ENCODE results near the gene RPGR. TPM values are rescaled to one million over a fixed set of nuclear protein-coding genes. Genes with fewer than 3 reads are reported as not detected.

Gene RPGR
- total and polyA plus RNA-seq, 10 donors = 5.9 to 34.5 (median 12.5) TPM

DNA sequence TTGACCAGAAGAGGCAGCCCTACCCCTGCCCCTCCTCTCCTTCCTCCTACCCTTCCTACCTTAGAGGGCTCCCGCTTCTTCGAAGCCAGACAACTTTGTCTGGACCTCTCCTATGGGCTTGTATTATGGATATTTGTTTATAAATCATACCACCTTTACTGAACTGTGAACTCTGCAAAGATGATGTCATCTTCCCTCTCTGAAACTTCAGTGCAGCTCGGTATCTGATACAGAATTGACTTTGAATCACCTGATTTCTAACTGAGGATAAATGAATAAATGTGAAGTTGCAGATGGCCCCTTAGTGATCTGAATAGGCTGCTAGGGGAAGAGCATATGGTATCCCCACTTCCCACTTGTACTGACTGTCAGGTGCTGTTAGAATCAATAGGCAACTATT, 24.0 kb upstream of the RPGR start:
- intact Hi-C loops (cut with DNase I; ENCODE audit: low total_unique reads) = no loop called here

DNA sequence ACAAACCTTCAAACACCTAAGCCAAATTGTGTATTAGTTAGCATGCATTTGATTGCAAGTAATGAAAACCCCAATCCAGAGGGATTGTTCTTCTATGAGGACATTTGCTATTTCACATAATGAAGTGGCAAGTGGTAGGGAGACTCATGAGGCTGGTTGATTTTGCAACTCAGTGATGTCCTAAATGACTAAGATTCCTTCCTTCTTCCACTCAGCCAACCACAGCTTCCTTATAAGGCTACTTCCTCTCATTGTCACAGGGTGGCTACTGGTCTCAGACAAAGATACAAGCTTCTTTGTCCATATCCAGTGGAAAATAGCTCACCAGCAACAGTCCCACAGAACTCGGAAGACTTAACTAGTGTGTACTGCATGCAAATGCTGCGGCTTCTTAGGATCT, 19.8 kb upstream of the RPGR start:
- Histone ChIP-seq H3K36me3 (no peaks in the 10 kb centered on the region), H3K4me1 (peaks cover 0 to 4% (median 0%) of the 10 kb centered on the region in 6 donors), H3K27ac (no peak overlapping the region), H3K4me3 (no peak overlapping the region), H3K27me3 (replicated peaks in 1 of 7) (peaks cover 0 to 17% (median 0%) of the 10 kb centered on the region in 7 donors), H3K9me3 (no peaks in the 10 kb centered on the region)
- TF ChIP-seq POLR2AphosphoS5 (IDR thresholded peaks at IDR 0.05) = no peak
- intact Hi-C loops (cut with DNase I; ENCODE audit: low total_unique reads) = no loop called here
- WGBS, 5 donors = 52 to 72% (median 62%) methylated on average over 2 of the region's 2 CpGs
- DNase-seq = no peak

More for the DNA sequence above, 24.0 kb upstream of the RPGR start:
- TF ChIP-seq POLR2A (IDR thresholded peaks at IDR 0.05) = no peak
- TF ChIP-seq, protein P1, sequence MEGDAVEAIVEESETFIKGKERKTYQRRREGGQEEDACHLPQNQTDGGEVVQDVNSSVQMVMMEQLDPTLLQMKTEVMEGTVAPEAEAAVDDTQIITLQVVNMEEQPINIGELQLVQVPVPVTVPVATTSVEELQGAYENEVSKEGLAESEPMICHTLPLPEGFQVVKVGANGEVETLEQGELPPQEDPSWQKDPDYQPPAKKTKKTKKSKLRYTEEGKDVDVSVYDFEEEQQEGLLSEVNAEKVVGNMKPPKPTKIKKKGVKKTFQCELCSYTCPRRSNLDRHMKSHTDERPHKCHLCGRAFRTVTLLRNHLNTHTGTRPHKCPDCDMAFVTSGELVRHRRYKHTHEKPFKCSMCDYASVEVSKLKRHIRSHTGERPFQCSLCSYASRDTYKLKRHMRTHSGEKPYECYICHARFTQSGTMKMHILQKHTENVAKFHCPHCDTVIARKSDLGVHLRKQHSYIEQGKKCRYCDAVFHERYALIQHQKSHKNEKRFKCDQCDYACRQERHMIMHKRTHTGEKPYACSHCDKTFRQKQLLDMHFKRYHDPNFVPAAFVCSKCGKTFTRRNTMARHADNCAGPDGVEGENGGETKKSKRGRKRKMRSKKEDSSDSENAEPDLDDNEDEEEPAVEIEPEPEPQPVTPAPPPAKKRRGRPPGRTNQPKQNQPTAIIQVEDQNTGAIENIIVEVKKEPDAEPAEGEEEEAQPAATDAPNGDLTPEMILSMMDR (IDR thresholded peaks at IDR 0.05 in 8 of 11, conservative IDR thresholded peaks at IDR 0.05 in 3 of 11) = no peak
- no peak for TF ChIP-seq POLR2AphosphoS5 (IDR thresholded peaks at IDR 0.05)
- H3K4me1 ChIP-seq = peaks cover 0 to 4% (median 0%) of the 10 kb centered on the region in 6 donors
- H3K36me3 ChIP-seq = no peaks in the 10 kb centered on the region
- 75 to 94% (median 88%) methylated on average over 3 of the region's 3 CpGs for WGBS, 5 donors
- H3K27me3 ChIP-seq (replicated peaks in 1 of 7) = peaks cover 0 to 6% (median 0%) of the 10 kb centered on the region in 7 donors
- no peak for DNase-seq
- no peak overlapping the region for H3K4me3 ChIP-seq
- no peaks in the 10 kb centered on the region for H3K9me3 ChIP-seq
- no peak overlapping the region for H3K27ac ChIP-seq

DNA sequence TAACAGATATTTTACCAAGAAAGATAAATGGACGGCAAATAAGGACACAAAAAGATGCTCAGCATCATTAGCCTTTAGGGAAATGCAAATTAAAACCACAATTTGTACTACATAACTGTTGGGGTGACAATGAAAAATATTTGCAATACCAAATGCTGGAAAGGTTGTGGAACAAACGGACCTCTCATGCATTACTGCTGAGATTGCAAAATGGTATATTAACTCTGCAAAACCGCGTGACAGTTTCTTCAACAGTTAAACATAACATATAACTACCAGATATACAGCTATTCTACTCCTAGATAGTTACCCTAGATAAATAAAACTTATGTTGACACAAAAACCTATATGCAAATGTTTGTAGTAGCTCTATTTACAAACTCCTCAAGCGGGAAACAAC, 18.8 kb upstream of the RPGR start:
- TF ChIP-seq, protein P1 (IDR thresholded peaks at IDR 0.05 in 8 of 11, conservative IDR thresholded peaks at IDR 0.05 in 3 of 11) = no peak
- no peak for TF ChIP-seq POLR2AphosphoS5 (IDR thresholded peaks at IDR 0.05)
- no peak for TF ChIP-seq POLR2A (IDR thresholded peaks at IDR 0.05)
- intact Hi-C loops (cut with DNase I; ENCODE audit: low total_unique reads) = no loop called here
- Histone ChIP-seq H3K27ac (no peak overlapping the region), H3K4me1 (peaks cover 0 to 4% (median 0%) of the 10 kb centered on the region in 6 donors), H3K9me3 (no peaks in the 10 kb centered on the region), H3K36me3 (no peaks in the 10 kb centered on the region), H3K27me3 (replicated peaks in 1 of 7) (peaks cover 0 to 17% (median 0%) of the 10 kb centered on the region in 7 donors), H3K4me3 (no peak overlapping the region)
- DNase-seq = no peak
- 34 to 78% (median 60%) methylated on average over 5 of the region's 5 CpGs for WGBS, 5 donors

DNA sequence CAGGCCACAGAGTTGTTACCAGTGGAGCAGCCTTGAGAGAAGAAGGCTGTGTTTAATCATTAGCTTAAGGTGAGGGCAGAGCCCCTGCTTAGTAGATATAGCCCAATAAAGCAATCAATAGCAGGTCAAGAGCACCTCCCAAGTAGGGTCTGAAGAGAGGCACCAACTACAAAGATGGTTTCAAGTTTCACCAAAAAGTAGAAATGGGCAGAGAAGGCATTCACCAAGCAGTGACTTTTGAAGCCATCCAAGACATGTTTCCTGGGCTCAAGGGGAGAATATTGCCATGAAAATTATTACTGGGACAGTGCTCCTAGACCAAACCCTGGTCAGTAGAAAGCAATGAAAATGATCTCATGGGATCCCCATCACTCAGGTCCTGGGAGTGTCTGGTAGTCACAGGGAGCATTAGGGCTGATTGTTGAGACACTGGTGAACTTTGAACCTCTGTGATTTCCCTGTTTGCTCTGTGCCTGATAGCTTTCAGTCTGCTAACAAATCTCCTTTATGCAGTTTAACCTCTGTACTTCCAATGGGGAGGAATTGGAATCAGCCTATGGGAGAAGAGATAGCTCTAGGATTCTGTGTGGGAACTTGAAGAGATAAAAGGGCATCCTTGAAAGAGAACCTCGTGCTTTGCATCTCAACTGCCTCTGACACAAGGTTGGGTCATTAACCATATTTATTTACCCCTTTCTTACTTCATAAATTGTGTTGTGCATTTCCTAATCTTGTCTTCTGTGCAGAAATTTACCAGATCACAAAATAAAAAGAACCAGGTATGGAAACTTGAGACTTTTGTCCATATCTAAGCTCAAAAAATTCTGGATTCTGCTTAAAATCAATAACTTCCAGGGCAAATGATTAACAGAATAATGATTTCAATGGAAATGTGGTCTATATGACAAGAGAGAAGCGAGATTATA, 15.8 kb upstream of the RPGR start:
- TF ChIP-seq POLR2A (IDR thresholded peaks at IDR 0.05) (no peak), POLR2AphosphoS5 (IDR thresholded peaks at IDR 0.05) (no peak)
- TF ChIP-seq, protein P1 (IDR thresholded peaks at IDR 0.05 in 8 of 11, conservative IDR thresholded peaks at IDR 0.05 in 3 of 11) = no peak
- Histone ChIP-seq H3K27me3 (replicated peaks in 1 of 7) (peaks cover 0 to 17% (median 0%) of the 10 kb centered on the region in 7 donors), H3K4me3 (no peak overlapping the region), H3K27ac (no peak overlapping the region), H3K4me1 (peaks cover 0 to 4% (median 0%) of the 10 kb centered on the region in 6 donors), H3K36me3 (no peaks in the 10 kb centered on the region), H3K9me3 (no peaks in the 10 kb centered on the region)
- intact Hi-C loops (cut with DNase I; ENCODE audit: low total_unique reads) = no loop called here
- 46 to 78% (median 74%) methylated on average over 2 of the region's 2 CpGs for WGBS, 5 donors
- no peak for DNase-seq
